Hepatic stellate cell (primary cell): Measurements from ENCODE around the gene RHBDL1.
A peak's percentile ranks its signal among the peaks of the same experiment; 100 is the strongest.

Experiments used
- DNase-seq: peaks from one replicate; pipeline ENCODE4 v3.0.0; 2011; ENCODE audit warnings: low spot score

Gene RHBDL1

DNA sequence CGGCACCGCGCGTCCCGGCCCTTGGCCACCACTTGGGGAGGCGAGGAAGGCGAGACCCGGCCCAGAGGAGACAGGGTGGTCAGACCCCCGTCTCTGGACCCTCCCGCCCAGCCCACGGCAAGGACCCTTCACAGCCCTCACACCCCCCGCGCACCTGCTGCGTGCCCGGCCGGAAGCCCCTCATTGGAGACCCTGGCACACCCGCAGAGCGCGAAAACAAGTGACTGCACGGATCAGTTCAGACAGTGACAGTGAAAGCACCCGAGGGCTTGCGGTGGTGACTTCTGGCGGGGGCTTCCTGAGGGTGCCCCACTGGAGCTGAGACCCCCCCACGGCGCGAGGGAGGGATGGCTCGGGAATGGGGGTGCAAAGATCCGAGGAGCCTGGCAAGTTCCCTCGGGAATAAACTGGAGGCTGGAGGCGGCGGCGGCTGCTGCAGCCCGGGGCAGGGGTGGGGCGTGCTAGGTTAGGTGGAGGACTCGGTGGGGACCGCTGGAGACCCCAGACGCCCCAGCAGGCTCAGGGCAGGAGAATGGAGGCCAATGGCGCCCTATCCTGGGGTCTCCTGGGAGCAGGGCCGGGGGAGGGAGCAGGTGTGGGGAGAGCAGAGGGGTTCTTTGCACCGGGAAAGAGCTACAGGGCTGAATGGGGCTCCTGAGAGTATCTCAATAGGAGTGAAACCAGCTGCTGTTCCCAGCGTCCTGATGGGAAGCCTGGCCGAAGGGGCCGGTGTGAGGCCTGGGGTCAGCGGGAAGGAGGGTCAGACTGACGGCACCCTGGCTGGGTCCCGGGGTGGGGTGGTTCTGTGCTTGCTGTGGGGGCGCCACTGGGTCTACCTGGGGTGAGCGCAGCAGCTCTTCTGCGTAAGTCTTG is 31.0 kb downstream of the RHBDL1 start:
- DNase-seq, result no peak

DNA sequence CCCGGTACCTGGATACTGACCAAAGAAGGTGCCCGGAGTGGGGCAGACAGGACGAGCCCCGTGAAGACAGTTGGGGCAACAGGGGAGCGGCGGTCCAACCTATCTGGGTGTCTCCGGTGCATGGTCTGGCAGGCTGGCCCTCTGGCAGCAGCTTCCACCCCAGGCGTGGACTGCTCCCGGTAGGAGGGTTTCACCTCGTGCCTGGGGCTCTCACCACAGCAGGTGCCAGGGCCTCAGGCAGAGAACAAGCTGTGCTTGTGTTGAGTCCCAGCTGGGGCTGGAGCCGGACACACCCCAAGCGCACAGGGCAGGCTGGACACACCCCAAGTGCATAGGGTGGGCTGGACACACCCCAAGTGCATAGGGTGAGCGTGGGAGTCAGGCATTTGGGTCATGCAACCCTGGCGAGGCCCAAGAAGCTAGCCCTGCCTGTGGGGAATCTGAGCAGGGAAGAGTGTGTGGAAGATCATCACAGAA is 31.6 kb downstream of the RHBDL1 start:
- DNase-seq, result no peak

DNA sequence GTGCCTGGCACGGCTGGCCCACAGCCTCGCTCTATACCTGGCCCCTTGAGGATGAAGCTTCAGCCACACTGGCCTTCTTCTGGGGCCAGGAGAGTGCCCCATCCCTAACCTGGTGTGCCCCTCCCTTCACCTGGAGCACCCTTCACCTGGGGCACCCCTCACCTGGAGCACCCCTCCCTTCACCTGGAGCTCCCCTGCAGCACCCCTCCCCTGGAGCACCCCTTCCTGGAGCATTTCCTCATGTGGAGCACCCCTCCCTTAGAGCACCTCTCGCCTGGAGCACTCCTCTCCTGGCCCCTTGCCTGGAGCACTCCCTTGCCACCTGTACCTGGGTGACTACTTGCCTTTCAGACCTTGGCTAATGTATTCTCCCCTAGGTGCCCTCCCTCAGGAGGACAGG is 32.5 kb downstream of the RHBDL1 start:
- DNase-seq, result no peak

DNA sequence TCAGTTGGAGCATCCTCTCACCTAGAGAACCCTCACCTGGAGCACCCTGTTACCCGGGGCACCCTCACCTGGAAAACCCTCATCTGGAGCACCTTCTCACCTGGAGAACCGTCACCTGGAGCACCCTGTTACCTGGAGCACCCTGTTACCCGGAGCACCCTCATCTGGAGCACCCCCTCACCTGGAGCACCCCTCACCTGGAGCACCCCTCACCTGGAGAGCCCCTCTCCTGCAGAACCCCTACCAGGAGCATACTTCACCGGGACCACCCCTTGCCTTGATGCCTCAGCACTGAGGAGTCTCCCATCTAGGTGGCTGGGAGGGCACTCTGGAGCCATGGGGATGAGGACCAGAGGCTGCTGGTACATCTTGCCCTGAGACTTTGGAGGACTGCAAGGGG is 33.5 kb downstream of the RHBDL1 start:
- no peak for DNase-seq

DNA sequence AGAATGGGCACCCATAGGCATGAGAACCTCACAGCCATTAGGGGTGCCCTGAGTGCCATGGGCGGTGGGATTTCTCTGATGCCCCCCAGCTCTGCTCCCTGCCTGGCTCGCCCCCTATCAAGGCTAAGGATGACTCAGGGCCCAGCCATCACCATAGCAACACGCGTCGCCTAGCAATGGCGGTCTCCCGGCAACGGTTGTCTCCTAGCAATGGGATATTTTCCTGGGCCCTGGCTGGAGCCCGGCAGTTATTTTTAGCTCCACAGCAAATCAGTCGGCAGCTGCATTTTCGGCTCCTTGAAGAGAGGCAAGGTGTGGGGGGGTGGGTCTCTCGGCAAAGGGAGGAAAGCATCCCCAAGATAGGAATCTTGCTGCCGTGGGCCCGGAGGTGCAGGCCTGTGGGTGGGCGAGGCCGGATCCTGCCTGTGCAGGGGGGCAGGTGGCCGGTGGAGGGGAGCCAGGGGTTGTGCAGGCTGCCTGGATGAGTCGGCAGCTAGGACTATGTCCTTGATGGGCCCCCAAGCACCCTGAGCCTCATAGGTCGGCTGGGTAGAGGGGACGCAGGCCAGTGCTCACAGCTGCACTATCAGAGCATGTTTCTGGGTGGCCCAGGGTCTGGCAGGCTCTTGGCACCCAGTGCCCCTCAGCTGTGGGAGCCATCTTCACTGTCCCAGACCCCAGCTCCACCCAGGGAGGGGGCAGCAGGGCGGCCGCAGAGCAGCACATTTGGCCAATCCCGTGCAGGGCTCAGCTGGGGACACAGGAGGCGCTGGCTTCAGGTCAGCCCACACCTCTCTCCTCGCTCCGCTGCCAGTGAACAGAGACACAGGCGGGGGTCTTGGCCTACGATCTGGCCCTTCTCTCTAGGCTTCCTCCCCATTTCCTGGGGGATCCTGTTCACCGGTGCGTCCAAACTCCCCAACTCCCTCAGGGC is 34.4 kb downstream of the RHBDL1 start:
- peak; percentile 99 for DNase-seq

DNA sequence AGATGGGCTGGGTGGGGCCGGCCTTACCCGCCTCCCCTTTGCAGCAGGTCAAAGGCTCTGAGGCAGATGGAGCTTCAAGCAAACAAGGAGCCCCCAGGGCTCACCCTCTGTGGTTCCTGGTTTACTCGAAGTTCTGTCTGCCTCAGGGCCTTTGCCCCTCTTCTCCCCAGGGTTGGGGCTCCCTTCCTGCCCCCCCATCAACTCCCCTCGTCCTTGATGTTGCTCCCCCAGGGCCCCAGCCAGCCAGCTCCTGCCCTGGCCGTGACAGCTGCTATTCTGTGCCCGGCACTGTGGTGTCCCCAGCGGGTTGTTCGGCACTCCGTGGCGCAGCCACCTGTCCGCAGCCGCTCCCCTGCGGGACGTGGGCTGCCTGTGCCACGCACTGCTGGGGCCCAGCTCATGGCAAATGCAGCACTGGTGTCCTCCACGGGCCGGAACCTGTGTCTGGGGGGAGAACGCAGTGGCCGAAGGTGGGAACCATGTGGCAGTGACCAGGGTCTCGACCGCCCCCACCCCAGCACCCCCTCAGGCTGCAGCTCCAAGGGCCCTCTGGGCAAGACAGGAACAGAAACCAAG is 35.1 kb downstream of the RHBDL1 start:
- no peak for DNase-seq

DNA sequence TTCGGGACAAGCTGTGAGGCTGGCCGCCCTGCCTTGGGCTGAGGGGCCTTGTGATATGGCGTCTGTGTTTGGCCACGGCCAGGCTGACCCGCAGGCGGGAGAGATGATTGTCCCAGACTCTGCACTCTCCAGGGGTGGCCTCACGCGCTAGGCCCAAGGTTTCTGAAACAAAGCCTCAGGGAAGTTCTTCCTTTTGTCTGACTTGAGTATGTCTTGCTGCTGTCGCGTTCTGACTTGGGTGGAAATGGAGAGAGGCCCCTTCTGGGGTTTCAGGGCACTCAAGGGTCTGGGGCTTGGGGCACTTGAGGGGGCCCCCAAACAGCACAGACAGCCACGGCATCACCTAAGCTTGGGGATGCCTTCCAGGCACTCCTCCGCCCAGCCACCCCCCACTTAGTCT is 35.6 kb downstream of the RHBDL1 start:
- DNase-seq, result no peak

DNA sequence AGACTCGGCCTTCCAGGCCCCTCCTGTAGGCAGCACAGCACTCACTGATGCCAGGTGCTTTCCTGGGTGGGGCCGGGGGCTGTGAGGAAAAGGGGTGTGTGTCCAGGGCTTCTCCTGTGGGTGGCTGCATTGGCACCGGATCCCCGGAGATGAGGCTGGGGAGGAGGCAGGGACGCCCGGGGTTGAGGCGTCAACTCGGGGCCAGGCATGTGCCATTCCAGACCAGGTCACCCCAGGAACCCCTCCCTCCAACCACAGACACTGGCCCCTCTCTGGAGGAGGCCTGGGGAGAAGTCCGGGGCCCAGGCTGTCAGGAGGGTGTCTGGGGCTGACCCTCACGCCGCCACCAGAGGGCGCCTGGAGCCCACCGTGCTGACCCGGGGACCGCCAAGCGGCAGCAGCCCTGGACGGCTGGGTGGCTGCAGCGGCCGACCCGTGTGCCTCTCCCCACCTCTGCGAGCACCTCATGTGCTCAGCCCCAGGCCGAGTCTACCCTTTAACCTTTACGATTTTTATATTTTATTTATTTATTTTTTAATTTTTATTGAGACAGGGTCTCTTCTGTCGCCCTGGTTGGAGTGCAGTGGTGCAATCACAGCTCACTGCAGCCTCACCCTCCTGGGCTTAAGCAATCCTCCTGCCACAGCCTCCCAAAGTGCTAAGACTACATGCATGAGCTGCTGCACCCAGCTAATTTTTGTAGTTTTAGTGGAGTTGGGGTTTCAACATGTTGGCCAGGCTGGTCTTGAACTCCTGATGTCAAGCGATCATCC is 36.3 kb downstream of the RHBDL1 start:
- DNase-seq, result peak; percentile 91

DNA sequence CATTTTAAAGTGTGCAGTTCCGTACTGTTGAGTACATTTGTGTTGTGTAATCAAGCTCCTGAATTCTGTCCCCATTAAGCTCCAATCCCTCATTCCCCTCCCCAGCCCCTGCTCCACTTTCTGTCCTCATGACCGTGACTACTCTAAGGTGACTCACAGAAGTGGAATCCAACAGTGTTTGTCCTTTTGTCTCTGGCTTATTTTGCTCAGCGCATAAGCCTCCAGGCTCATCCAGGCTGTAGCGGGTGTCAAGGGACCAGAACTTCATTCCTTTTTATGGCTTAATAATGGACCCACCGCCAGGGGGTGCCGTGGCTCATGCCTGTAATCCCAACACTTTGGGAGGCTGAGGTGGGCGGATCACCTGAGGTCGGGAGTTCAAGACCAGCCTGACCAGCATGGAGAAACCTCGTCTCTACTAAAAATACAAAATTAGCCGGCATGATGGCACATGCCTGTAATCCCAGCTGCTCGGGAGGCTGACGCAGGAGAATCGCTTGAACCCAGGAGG is 37.3 kb downstream of the RHBDL1 start:
- DNase-seq, result peak; percentile 96

DNA sequence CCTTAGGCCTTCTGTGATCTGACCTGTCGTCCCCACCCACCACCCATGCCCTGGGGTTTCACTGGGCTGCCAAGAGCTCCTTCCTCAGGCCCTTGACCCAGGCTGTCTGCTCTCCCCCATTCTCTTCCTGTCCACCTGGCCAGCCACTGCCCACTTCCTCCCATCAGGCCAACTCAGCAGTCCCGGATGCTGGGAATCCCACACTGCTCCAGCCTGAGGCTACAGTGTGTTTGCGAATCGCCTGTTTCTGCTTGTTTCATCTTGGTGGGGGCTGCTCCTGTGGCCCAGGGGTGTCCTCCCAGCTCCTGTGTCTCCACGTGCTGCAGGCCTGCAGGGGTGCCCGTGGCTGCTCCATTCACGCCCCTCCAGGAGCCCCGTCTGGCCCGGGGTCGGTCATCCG is 38.6 kb downstream of the RHBDL1 start:
- no peak for DNase-seq

DNA sequence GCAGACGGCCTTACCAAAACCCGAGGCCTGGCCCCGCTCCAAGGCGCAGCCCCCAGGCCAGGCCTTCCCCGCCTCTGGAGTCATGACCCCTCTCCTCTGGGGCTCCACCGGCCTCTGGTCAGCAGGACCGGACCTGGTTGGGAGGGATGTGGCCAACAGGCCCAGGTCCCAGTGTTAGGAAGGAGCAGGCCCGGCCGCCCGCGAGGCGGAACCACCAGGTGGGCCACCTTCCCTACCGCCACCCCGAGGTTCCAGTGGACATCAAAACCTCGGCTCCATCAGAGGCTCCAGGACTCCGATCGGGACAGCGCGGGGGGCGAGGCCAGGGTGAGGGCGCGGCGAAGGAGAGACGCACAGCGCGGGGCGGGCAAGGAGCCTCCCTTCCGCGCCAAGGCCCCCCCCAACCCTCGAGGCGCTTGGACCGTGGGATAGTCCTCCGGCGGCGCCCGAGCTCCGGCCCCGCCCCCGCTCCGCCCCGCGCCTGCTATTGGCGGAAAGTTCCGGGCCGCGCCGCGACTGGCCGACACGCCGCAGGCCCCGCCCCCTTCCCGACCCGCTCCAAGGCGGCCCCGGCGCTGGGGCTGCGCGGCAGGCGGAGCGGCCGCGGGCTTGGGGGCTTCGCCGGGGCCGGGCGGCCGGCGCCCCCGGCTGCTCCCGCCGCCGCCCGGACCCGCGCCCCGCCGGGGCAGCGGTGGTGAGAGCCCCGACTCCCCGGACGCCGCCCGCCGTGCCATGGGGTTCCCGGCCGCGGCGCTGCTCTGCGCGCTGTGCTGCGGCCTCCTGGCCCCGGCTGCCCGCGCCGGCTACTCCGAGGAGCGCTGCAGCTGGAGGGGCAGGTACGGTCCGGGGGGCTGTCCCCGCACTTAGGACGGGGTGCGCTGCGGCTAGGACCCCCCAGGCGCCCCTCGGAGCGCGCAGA is 39.3 kb downstream of the RHBDL1 start, which contains the start of gene METRN:
METRN (plus strand) TSS at position 561 of the 919 bp plus-strand sequence; CDS start at position 733, 172 bp downstream.
- peak; percentile 96 for DNase-seq

DNA sequence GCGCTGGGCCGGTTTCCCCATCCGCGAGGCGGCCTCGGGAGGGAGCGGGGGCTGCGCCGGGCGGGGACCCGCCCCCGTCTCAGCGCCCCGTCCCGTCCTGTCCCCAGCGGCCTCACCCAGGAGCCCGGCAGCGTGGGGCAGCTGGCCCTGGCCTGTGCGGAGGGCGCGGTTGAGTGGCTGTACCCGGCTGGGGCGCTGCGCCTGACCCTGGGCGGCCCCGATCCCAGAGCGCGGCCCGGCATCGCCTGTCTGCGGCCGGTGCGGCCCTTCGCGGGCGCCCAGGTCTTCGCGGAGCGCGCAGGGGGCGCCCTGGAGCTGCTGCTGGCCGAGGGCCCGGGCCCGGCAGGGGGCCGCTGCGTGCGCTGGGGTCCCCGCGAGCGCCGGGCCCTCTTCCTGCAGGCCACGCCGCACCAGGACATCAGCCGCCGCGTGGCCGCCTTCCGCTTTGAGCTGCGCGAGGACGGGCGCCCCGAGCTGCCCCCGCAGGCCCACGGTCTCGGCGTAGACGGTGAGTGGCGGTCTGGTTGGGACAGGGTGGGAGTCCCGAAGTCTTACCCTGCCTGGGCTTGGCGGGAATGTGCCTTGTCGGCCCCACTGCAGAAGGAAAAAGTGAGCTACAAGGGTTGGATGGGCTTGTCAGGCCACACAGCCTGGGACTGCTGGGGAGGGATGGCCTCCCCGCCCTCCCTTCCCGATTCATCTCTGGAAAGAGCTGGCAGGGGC is 40.2 kb downstream of the RHBDL1 start:
- no peak for DNase-seq

DNA sequence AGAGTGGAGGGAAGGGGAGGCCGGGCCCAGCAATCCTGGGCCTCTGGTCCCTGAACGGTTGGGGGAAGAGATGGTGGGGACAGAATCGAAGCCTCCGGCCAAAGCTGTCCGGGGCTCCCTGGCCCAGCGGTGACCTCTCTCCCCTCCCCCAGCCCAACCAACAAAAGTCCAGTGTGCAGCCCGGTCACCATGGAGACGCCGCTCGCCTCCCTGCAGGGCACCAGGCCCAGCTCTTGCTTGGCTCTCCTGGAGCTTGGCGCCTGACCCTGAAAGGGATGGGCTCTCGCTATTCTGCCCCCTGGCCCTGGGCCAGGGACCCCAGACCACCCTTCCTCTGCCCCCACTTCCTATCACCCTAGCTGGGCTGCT is 40.7 kb downstream of the RHBDL1 start:
- no peak for DNase-seq

DNA sequence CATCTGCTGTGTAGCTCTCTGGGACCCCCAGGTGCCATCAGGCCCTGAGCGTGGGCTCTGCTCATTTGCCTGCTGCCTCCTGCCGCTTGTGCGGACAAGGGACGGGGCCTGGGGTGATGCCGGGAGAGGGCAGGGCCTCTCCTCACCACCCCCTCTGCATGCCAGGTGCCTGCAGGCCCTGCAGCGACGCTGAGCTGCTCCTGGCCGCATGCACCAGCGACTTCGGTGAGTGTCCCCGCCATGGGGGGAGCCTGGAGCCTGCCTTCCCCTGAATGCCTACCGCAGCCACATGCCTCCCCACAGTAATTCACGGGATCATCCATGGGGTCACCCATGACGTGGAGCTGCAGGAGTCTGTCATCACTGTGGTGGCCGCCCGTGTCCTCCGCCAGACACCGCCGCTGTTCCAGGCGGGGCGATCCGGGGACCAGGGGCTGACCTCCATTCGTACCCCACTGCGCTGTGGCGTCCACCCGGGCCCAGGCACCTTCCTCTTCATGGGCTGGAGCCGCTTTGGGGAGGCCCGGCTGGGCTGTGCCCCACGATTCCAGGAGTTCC is 41.4 kb downstream of the RHBDL1 start:
- DNase-seq, result no peak

DNA sequence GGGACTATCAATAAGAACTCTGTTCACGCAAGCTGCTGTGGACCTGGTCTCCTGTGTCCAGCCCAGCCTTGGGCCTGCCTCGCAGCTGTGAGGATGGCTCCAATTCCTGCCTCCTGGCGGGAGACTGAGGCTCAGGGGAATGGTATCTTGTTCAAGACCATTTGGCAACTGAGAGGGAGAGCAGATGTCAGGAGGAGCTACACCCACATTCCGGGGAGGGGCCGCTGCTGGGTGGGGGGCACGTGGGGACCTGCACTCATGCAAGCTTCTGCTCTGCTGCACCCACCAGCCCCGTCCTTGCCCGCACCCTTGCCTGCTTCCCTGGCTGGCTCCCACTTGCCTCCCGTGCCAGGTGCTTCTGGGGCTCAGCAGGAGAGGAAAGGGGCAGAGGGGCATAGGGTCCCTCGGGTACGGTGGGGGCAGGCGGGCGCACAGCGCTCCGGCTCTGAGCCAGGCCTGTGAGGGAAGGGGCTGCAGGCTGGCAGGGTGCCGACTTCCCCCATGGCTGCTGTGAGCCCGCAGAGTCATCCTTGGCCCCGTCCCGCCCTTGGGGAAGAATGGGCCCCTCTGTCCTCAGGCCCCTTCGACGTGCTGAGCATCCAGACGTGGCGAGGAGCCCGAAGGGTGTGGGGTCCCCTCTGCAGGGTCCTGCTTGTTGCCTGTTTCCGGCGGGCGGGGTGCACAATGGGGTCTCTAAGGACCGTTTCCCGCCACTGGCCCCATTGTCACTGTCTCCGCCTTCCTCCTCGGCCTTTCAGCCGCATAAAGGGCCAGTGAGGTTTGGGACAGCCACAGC is 42.2 kb downstream of the RHBDL1 start:
- DNase-seq, result no peak

DNA sequence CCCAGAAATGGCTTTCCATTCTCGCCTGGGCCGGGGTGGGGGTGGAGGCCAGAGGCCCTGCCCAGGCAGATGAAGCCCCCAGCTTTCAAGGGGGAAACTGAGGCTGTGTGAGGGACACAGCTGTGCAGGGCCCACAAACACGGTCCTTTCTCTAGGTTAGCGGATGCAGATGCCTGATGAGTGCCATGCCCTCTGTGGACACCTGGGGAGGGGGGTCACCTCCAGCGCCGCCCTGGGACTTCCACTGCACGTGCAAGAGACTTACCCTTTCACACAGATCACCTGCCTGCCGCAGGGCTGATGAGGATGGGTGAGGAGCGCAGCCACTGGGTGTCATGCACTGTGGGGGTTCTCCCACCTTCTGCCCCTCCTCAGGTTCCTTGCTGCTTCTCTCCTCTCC is 42.9 kb downstream of the RHBDL1 start:
- DNase-seq, result no peak

DNA sequence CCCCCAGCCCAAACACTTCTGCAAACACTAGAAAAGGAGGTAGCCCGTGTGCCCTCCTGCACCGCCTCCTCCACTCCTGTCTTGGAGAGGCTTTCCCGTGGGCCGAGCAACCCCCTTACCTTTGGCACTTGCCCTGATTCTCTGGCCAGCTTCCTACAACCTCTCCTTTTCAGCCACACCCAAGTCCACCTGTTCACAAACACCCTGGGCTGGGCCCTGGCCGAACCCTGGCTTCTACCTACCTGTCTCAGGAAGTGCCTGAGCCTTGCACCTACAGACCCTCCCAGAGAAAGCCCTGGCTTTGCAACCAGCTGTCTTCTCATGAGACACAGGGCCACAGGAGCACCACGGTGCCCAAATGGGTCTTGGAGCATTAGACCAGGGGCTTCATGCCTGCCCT is 43.5 kb downstream of the RHBDL1 start:
- DNase-seq, result no peak

DNA sequence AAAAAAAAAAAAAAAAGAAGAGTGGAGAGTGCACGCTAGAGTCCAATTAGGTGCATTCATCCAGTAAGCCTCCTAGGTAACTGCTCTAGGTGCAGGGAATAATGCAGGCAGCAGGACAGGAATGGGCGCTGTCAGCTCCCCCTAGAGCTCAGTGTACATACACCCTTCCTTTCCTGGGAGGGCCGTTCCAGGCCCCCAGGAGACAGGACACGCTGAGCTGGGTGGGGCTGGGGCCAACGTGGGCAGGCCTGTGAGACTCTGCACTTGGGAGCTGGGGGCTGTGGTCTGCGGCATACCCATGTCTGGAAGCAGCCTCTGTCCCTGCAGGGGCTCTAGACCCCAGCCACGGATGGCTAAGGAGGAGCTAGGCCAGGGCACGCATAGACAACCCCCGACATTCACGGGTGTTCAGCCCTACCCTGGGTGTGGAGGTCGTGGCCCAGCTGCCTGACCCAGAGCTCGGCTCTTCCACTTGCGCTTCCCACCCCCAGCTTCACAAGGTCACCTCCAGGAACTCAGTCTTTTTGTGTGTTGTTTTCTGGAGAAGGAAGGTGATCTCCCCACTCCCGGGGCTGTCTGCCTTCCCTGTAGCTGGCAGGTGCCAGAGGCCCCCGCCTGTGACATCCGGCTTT is 44.5 kb downstream of the RHBDL1 start:
- no peak for DNase-seq
